HL-60 (cell line): ENCODE results near the gene UHRF2.

ENCODE experiments used
- DNase-seq, 2 experiments: peaks; one replicate each; pipeline ENCODE4 v3.0.0-alpha.2; 2010 to 2020; ENCODE audit warnings: low read depth in 1 of 2, low spot score in 1 of 2
- H3K27ac ChIP-seq: fragments of 250-450 bp; sonication (Bioruptor Pico); replicated peaks from 2 replicates; pipeline ENCODE4 v1.5.1; 2020; ENCODE audit warnings: mild to moderate bottlenecking, moderate library complexity
- H3K27me3 ChIP-seq: fragments of 250-450 bp; sonication (Bioruptor Pico); 2 replicates; pipeline ENCODE4 v1.5.1; 2021; ENCODE audit warnings: mild to moderate bottlenecking, moderate library complexity; ENCODE audit not compliant: insufficient read depth, poor library complexity, severe bottlenecking
- H3K4me3 ChIP-seq: replicated peaks from 2 replicates; pipeline ENCODE4 v1.5.1; 2011; ENCODE audit warnings: mild to moderate bottlenecking, control low read depth, low read length; ENCODE audit not compliant: insufficient read depth
- GABPA ChIP-seq: IDR thresholded peaks from 2 replicates; pipeline ENCODE4 v1.6.1; 2012; ENCODE audit warnings: low read depth
- POLR2AphosphoS5 ChIP-seq: IDR thresholded peaks from 2 replicates; pipeline ENCODE4 v1.6.1; 2012; ENCODE audit warnings: low read depth
- SPI1 ChIP-seq: IDR thresholded peaks from 2 replicates; pipeline ENCODE4 v1.6.1; 2012; ENCODE audit warnings: low read depth, mild to moderate bottlenecking, borderline replicate concordance
- TF ChIP-seq, protein P1 (sequence below): IDR thresholded peaks from one replicate; pipeline ENCODE4 v1.5.1; 2011; ENCODE audit warnings: low read length, control low read depth, inconsistent platforms; ENCODE audit not compliant: insufficient read depth
- TF ChIP-seq, protein P2 (sequence below): IDR thresholded peaks from 2 replicates; pipeline ENCODE4 v1.6.1; 2012; ENCODE audit warnings: low read depth; ENCODE audit not compliant: insufficient replicate concordance

The UHRF2 gene

DNA sequence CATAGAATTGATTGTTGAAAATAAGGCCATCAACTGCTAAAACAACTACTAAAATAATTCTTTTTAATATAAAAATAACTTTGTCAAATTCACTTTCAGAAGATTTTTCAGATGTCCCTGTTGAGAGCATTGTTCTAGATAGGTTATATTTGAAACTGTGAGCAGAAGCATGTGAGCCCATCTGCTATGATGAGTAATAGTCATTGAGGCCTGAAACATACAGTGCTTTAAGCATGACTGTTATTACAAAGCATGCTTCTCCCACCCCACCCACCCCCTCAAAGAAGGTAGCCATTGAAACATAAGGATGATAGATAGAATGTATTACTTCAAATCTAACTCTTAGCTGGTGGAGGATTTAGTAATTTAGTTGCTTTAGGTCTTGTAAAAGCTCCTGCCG lies 86.0 kb downstream of the UHRF2 start:
- H3K27me3 ChIP-seq = no peaks in the 10 kb centered on the region
- H3K4me3 ChIP-seq = no peak overlapping the region
- DNase-seq = no peak
- H3K27ac ChIP-seq = no peak overlapping the region
- TF ChIP-seq SPI1 (no peak), GABPA (no peak), POLR2AphosphoS5 (no peak)

- no peaks in the 10 kb centered on the region for H3K27me3 ChIP-seq
- no peak overlapping the region for H3K27ac ChIP-seq
- no peak for DNase-seq
- H3K4me3 ChIP-seq = no peak overlapping the region
- TF ChIP-seq, protein P1, sequence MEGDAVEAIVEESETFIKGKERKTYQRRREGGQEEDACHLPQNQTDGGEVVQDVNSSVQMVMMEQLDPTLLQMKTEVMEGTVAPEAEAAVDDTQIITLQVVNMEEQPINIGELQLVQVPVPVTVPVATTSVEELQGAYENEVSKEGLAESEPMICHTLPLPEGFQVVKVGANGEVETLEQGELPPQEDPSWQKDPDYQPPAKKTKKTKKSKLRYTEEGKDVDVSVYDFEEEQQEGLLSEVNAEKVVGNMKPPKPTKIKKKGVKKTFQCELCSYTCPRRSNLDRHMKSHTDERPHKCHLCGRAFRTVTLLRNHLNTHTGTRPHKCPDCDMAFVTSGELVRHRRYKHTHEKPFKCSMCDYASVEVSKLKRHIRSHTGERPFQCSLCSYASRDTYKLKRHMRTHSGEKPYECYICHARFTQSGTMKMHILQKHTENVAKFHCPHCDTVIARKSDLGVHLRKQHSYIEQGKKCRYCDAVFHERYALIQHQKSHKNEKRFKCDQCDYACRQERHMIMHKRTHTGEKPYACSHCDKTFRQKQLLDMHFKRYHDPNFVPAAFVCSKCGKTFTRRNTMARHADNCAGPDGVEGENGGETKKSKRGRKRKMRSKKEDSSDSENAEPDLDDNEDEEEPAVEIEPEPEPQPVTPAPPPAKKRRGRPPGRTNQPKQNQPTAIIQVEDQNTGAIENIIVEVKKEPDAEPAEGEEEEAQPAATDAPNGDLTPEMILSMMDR = no peak
- no peak for TF ChIP-seq GABPA
- TF ChIP-seq, protein P2, sequence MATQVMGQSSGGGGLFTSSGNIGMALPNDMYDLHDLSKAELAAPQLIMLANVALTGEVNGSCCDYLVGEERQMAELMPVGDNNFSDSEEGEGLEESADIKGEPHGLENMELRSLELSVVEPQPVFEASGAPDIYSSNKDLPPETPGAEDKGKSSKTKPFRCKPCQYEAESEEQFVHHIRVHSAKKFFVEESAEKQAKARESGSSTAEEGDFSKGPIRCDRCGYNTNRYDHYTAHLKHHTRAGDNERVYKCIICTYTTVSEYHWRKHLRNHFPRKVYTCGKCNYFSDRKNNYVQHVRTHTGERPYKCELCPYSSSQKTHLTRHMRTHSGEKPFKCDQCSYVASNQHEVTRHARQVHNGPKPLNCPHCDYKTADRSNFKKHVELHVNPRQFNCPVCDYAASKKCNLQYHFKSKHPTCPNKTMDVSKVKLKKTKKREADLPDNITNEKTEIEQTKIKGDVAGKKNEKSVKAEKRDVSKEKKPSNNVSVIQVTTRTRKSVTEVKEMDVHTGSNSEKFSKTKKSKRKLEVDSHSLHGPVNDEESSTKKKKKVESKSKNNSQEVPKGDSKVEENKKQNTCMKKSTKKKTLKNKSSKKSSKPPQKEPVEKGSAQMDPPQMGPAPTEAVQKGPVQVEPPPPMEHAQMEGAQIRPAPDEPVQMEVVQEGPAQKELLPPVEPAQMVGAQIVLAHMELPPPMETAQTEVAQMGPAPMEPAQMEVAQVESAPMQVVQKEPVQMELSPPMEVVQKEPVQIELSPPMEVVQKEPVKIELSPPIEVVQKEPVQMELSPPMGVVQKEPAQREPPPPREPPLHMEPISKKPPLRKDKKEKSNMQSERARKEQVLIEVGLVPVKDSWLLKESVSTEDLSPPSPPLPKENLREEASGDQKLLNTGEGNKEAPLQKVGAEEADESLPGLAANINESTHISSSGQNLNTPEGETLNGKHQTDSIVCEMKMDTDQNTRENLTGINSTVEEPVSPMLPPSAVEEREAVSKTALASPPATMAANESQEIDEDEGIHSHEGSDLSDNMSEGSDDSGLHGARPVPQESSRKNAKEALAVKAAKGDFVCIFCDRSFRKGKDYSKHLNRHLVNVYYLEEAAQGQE = no peak
- no peak for TF ChIP-seq SPI1
- TF ChIP-seq POLR2AphosphoS5 = no peak
Measured at GRCh38 chr9:6501526-6502210, 88.7 kb downstream of the UHRF2 start.

DNA sequence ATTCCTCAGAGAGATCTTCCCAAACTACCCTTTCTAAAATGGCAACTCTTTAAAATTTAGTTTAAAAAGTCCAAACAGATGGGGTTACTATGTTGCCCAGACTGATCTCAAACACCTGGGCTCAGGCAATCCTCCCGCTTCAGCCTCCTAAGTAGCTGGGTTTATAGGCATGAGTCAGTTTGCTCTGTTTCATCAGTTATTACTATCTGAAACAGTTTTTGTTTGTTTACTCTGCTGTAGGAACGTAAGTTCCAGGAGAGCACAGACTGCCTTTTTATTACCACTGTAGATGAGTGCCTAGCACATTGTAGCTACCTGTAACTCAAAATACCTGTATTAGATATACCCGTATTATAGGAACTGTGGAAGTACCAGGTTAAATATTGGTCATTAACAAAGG lies 89.4 kb downstream of the UHRF2 start:
- DNase-seq = no peak
- no peaks in the 10 kb centered on the region for H3K27me3 ChIP-seq
- TF ChIP-seq, protein P2 = no peak
- TF ChIP-seq, protein P1 = no peak
- no peak for TF ChIP-seq POLR2AphosphoS5
- no peak for TF ChIP-seq SPI1
- no peak for TF ChIP-seq GABPA
- no peak overlapping the region for H3K4me3 ChIP-seq
- no peak overlapping the region for H3K27ac ChIP-seq

GRCh38 chr9:6506571-6506970 lies 93.6 kb downstream of the UHRF2 start:
- no peak for DNase-seq
- Histone ChIP-seq H3K4me3 (no peak overlapping the region), H3K27me3 (no peaks in the 10 kb centered on the region), H3K27ac (no peak overlapping the region)
- TF ChIP-seq GABPA (no peak), SPI1 (no peak), POLR2AphosphoS5 (no peak)
- TF ChIP-seq, protein P2 = no peak
- TF ChIP-seq, protein P1 = no peak
